ENCODE measurements around the gene UPF2. TPM values are rescaled to one million over a fixed set of nuclear protein-coding genes. Genes with fewer than 3 reads are reported as not detected.

Gene UPF2
- total and polyA plus RNA-seq, 12 donors = 5.1 to 24.3 (median 12.1) TPM

GRCh38 chr10:11906714-11907113 lies 135.9 kb downstream of the UPF2 start:
- no peaks in the 10 kb centered on the region for H3K4me1 ChIP-seq (replicated peaks in 1 of 2)
- intact Hi-C loops (cut with DNase I) = no loop called here
- no peak overlapping the region for H3K27ac ChIP-seq
- no peak overlapping the region for H3K4me3 ChIP-seq
- DNase-seq = no peak
- whole genome bisulfite sequencing, 4 donors = 40 to 60% (median 52%) methylated on average over 8 of the region's 8 CpGs
- H3K9me3 ChIP-seq (replicated peaks in 1 of 3) = no peaks in the 10 kb centered on the region
- no peaks in the 10 kb centered on the region for H3K27me3 ChIP-seq
- H3K36me3 ChIP-seq (replicated peaks in 1 of 2) = no peaks in the 10 kb centered on the region
- TF ChIP-seq CTCF (IDR thresholded peaks at IDR 0.05) (no peak), POLR2A (IDR thresholded peaks at IDR 0.05) (no peak)

- H3K27ac ChIP-seq = no peak overlapping the region
- H3K36me3 ChIP-seq (replicated peaks in 1 of 2) = no peaks in the 10 kb centered on the region
- H3K9me3 ChIP-seq (replicated peaks in 1 of 3) = no peaks in the 10 kb centered on the region
- intact Hi-C loops (cut with DNase I) = no loop called here
- 91 to 100% (median 94%) methylated on average over 6 to 7 of the region's 7 CpGs for WGBS, 4 donors
- no peaks in the 10 kb centered on the region for H3K4me1 ChIP-seq (replicated peaks in 1 of 2)
- DNase-seq = no peak
- H3K4me3 ChIP-seq = no peak overlapping the region
- H3K27me3 ChIP-seq = no peaks in the 10 kb centered on the region
- TF ChIP-seq POLR2A (IDR thresholded peaks at IDR 0.05) = no peak
- TF ChIP-seq CTCF (IDR thresholded peaks at IDR 0.05) = no peak
These were observed 140.0 kb downstream of the UPF2 start for GRCh38 chr10:11902646-11903045.

- Histone ChIP-seq H3K4me3 (no peak overlapping the region), H3K36me3 (replicated peaks in 1 of 2) (no peaks in the 10 kb centered on the region), H3K9me3 (replicated peaks in 1 of 3) (no peaks in the 10 kb centered on the region), H3K27ac (no peak overlapping the region), H3K27me3 (no peaks in the 10 kb centered on the region), H3K4me1 (replicated peaks in 1 of 2) (no peaks in the 10 kb centered on the region)
- DNase-seq = no peak
- 64 to 81% (median 72%) methylated on average over 20 to 23 of the region's 23 CpGs for WGBS, 4 donors
- TF ChIP-seq CTCF (IDR thresholded peaks at IDR 0.05) (no peak), POLR2A (IDR thresholded peaks at IDR 0.05) (no peak)
- intact Hi-C loops (cut with DNase I) = no loop called here
These were observed 140.7 kb downstream of the UPF2 start for GRCh38 chr10:11901833-11902475.

- no peak for DNase-seq
- TF ChIP-seq POLR2A (IDR thresholded peaks at IDR 0.05) = no peak
- TF ChIP-seq CTCF (IDR thresholded peaks at IDR 0.05) = no peak
- Histone ChIP-seq H3K9me3 (replicated peaks in 1 of 3) (no peaks in the 10 kb centered on the region), H3K27me3 (no peaks in the 10 kb centered on the region), H3K4me3 (no peak overlapping the region), H3K27ac (no peak overlapping the region), H3K36me3 (replicated peaks in 1 of 2) (no peaks in the 10 kb centered on the region), H3K4me1 (replicated peaks in 1 of 2) (no peaks in the 10 kb centered on the region)
- intact Hi-C loops (cut with DNase I) = no loop called here
- 17 to 53% (median 48%) methylated on average over 2 to 7 of the region's 7 CpGs for WGBS, 4 donors
These were observed 141.2 kb downstream of the UPF2 start for GRCh38 chr10:11901454-11901832.

Data from adrenal gland (tissue), 12 donors.